ENCODE data around the gene TCF21. TPM values are rescaled to one million over a fixed set of nuclear protein-coding genes. Genes with fewer than 3 reads are reported as not detected.

Gene TCF21
- total and polyA plus RNA-seq, 11 donors: 1.8 to 9.5 (median 3.9) TPM

GRCh38 chr6:133895573-133896343 lies 6.8 kb downstream of the TCF21 start:
- DNase-seq: peak; percentile 39 to 75 (median 52)
- peak overlapping the region in 11 of 12 donors; percentile 7 to 74 (median 39) for H3K4me3 ChIP-seq
- peak; percentile 31 to 77 (median 68) for ATAC-seq
- H3K27me3 ChIP-seq: peaks cover 8 to 80% (median 62%) of the 10 kb centered on the region in 9 donors
- peaks cover 0 to 41% (median 10%) of the 10 kb centered on the region in 12 donors for H3K4me1 ChIP-seq
- WGBS, 4 donors: 2 to 6% (median 2%) methylated on average over 18 to 45 of the region's 45 CpGs
- intact Hi-C loops (cut with DNase I): no loop called here
- no peaks in the 10 kb centered on the region for H3K9me3 ChIP-seq
- TF ChIP-seq POLR2A (IDR thresholded peaks at IDR 0.05): no peak
- TF ChIP-seq CTCF (IDR thresholded peaks at IDR 0.05): peak in 1 of 12 donors; percentile 25
- peak overlapping the region in 11 of 12 donors; percentile 34 to 89 (median 74) for H3K27ac ChIP-seq
- H3K36me3 ChIP-seq: peaks cover 0 to 15% (median 0%) of the 10 kb centered on the region in 9 donors

- 21 to 27% (median 24%) methylated on average over 5 of the region's 5 CpGs for WGBS, 4 donors
- Histone ChIP-seq H3K9me3 (no peaks in the 10 kb centered on the region), H3K4me3 (peak overlapping the region in 6 of 12 donors; percentile 32 to 74 (median 42)), H3K27ac (peak overlapping the region in 8 of 12 donors; percentile 40 to 89 (median 78)), H3K27me3 (peaks cover 8 to 74% (median 56%) of the 10 kb centered on the region in 9 donors), H3K36me3 (peaks cover 0 to 15% (median 0%) of the 10 kb centered on the region in 9 donors), H3K4me1 (peaks cover 0 to 41% (median 9%) of the 10 kb centered on the region in 12 donors)
- TF ChIP-seq CTCF (IDR thresholded peaks at IDR 0.05) (no peak), POLR2A (IDR thresholded peaks at IDR 0.05) (no peak)
- intact Hi-C loops (cut with DNase I): no loop called here
- ATAC-seq: no peak
- no peak for DNase-seq
Observed at GRCh38 chr6:133896344-133896721, 7.4 kb downstream of the TCF21 start.

GRCh38 chr6:133898263-133898662 lies 9.3 kb downstream of the TCF21 start:
- intact Hi-C loops (cut with DNase I): no loop called here
- ATAC-seq (no peak), DNase-seq (no peak)
- H3K36me3 ChIP-seq: peaks cover 0 to 10% (median 0%) of the 10 kb centered on the region in 9 donors
- peaks cover 8 to 71% (median 37%) of the 10 kb centered on the region in 9 donors for H3K27me3 ChIP-seq
- no peak overlapping the region for H3K4me3 ChIP-seq
- no peaks in the 10 kb centered on the region for H3K9me3 ChIP-seq
- TF ChIP-seq CTCF (IDR thresholded peaks at IDR 0.05) (no peak), POLR2A (IDR thresholded peaks at IDR 0.05) (no peak)
- 48 to 71% (median 58%) methylated on average over 1 of the region's 1 CpG for WGBS, 4 donors
- peaks cover 0 to 32% (median 7%) of the 10 kb centered on the region in 12 donors for H3K4me1 ChIP-seq
- no peak overlapping the region for H3K27ac ChIP-seq

- H3K9me3 ChIP-seq: no peaks in the 10 kb centered on the region
- H3K4me1 ChIP-seq: peaks cover 0 to 20% (median 7%) of the 10 kb centered on the region in 12 donors
- DNase-seq: no peak
- TF ChIP-seq POLR2A (IDR thresholded peaks at IDR 0.05) (no peak), CTCF (IDR thresholded peaks at IDR 0.05) (no peak)
- H3K4me3 ChIP-seq: no peak overlapping the region
- no peak overlapping the region for H3K27ac ChIP-seq
- intact Hi-C loops (cut with DNase I): no loop called here
- no peaks in the 10 kb centered on the region for H3K36me3 ChIP-seq
- H3K27me3 ChIP-seq: peaks cover 7 to 71% (median 24%) of the 10 kb centered on the region in 9 donors
- ATAC-seq: no peak
Observed at GRCh38 chr6:133899556-133899955, 10.6 kb downstream of the TCF21 start.
